AG04449 (cell line): Measurements from ENCODE around the gene ACKR4.

Experiments used
- CTCF ChIA-PET: fragments of 350-600 bp; formaldehyde crosslinking; extraction: SDS; loops from one replicate; lab custom pipeline; 2021; ENCODE audit warnings: antibody characterized with exemption; lab: Yijun Ruan, JAX
- POLR2A ChIA-PET: fragments of 400-600, 350-600 bp; formaldehyde crosslinking; extraction: SDS; loops from one replicate; lab custom pipeline; 2020; ENCODE audit warnings: antibody characterized with exemption, inconsistent platforms; lab: Yijun Ruan, JAX
- DNase-seq: peaks from one replicate; pipeline ENCODE4 v3.0.0-alpha.2; 2010; ENCODE audit warnings: low read depth, low spot score
- H3K4me3 ChIP-seq: 2 replicates; pipeline ENCODE4 v1.5.1; 2011; ENCODE audit warnings: low read depth, mild to moderate bottlenecking, control low read depth, low read length
- CTCF ChIP-seq: IDR thresholded peaks from one replicate; pipeline ENCODE4 v1.5.1; 2011; ENCODE audit warnings: mild to moderate bottlenecking, moderate library complexity, low read length, control low read depth, inconsistent platforms; ENCODE audit not compliant: insufficient read depth; ENCODE audit errors: missing control alignments

Gene ACKR4

DNA sequence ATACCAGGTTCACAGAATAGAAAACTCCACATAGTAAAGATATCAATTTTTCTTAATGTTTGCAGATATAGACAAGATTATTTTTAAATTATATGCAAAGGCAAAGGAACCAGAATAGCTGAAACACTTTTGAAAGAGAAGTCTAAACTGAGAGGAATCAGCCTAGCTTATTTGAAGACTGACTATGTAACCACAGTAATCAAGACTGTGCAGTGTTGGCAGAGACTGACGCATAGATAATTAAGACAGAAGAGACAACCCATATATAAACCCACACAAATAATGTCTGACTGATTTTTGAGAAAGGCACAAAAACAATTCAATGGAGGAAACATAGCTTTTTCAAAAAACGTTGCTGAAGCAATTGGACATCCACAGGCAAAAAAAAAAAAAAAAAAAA is 28.6 kb upstream of the ACKR4 start:
- H3K4me3 ChIP-seq = no peak overlapping the region
- no peak for TF ChIP-seq CTCF
- CTCF ChIA-PET = interaction anchor here (0.9 to 1.8 kb wide), 2 partner anchors 33 to 67 kb away, joined by 3 to 9 read pairs; no protein-coding TSS in a partner anchor
- POLR2A ChIA-PET = no interaction called here
- DNase-seq = no peak

DNA sequence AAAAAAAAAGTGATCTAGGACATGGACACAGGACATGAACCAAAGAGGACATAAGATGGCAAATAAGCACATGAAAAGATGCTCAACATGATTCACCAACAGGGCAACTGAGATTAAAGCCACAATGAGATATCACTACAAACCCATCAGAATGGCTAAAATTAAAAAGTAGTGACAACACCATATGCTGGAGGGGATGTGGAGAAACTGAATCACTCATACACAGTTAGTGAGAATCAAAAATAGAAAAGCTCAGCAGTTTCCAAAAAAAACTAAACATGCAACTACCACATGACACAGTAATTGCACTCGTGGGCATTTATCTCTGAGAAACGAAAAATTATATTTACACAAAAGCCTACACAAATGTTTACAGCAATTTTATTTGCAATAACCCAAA is 27.9 kb upstream of the ACKR4 start:
- TF ChIP-seq CTCF = no peak
- no peak for DNase-seq
- H3K4me3 ChIP-seq = no peak overlapping the region
- POLR2A ChIA-PET = no interaction called here
- CTCF ChIA-PET = interaction anchor here (1.5 to 1.8 kb wide), 2 partner anchors 34 to 73 kb away, joined by 4 to 9 read pairs; no protein-coding TSS in a partner anchor

DNA sequence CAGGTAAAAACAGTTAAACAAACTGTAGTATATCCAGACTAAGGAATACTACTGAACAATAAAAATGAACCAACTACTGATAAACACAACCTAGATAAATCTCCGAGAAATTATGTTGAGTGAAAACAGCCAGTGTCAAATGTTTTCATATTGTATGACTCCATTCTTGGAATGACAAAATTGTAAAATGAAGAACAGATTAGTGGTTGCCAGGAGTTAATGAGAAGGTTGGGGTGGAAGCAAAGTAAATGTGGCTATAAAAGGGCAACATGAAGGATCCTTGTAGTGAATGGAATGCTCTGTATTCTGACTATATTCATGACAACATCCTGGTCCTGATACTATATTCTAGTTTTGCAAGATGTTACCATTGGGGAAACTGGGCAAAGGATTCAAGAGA is 27.5 kb upstream of the ACKR4 start:
- CTCF ChIA-PET = interaction anchor here (1.5 kb wide), 1 partner anchor 73 kb away, joined by 4 read pairs; no protein-coding TSS in a partner anchor
- POLR2A ChIA-PET = no interaction called here
- DNase-seq = no peak
- TF ChIP-seq CTCF = no peak
- no peak overlapping the region for H3K4me3 ChIP-seq

DNA sequence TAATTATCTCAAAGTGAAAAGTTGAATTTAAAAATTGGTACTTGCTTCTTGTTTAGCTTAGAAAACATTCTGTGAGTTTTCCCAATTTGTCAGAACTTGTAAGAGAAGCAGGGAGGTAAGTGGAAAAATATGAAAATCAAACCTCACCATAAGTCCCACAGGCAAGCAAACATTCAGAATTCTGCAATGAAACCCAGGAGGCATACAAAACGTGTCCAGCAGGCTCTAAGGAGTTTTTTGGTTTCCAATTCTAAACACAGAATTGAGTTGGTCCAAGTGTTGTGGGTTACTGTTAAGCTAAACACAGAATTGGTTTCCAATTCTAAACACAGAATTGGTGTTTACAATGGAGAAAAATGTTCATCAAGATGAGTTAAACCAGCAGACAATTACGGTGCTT is 27.1 kb upstream of the ACKR4 start:
- ChIA-PET CTCF (interaction anchor here (1.0 to 1.5 kb wide), 3 partner anchors 10 to 72 kb away, joined by 3 to 4 read pairs (median 3); no protein-coding TSS in a partner anchor), POLR2A (no interaction called here)
- no peak for TF ChIP-seq CTCF
- DNase-seq = no peak
- no peak overlapping the region for H3K4me3 ChIP-seq

DNA sequence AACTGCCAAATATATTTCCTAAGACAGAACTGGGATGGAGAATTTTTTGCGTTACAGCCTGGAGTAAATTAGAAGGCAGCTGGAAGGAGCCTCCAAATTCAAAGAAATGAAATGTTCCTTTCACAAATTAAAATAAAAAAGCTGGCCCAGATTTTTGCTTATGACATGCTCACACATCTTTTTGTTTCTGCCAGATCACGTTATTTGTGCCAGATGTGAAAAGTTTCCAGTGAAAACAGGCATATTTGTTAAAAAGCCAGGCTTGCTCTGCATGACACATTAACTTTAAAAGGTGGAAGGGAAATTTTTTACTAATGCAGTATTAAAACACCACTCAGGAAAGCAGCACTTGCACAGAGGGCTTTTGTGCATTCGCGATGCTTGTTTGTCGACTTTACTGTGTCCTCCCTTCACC is 23.3 kb upstream of the ACKR4 start:
- no peak for DNase-seq
- H3K4me3 ChIP-seq = no peak overlapping the region
- TF ChIP-seq CTCF = no peak
- POLR2A ChIA-PET = no interaction called here
- CTCF ChIA-PET = no interaction called here

DNA sequence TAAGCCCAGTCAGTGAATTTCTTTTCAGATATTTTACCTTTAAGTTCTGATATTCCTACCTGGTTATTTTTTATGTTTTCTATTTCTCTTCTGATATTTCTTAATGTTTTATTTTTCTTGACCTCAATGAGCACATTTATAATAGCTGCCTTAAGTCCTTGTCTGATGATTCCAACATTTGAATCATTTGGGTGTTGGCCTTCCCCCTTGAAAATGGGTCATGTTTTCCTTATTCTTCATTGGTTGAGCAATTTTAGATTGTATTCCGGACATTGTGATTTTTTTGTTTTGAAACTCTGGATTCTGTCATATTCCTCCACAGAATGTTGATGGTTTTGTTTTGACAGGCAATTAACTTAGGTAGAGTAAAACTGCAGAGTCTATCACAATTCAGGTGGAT is 9.7 kb upstream of the ACKR4 start:
- no peak for DNase-seq
- TF ChIP-seq CTCF = no peak
- ChIA-PET CTCF (interaction anchor here (1.4 kb wide), 1 partner anchor 15 kb away, joined by 3 read pairs; no protein-coding TSS in a partner anchor), POLR2A (no interaction called here)
- H3K4me3 ChIP-seq = no peak overlapping the region
